WERI-Rb-1 (cell line): Measurements from ENCODE around the gene ZNF764.

ENCODE experiments used
- DNase-seq: peaks from one replicate; pipeline ENCODE4 v3.0.0-alpha.2; 2020
- H3K27ac ChIP-seq: fragments of 250-450 bp; sonication (Bioruptor Pico); 2 replicates; pipeline ENCODE4 v1.5.1; 2020; ENCODE audit warnings: mild to moderate bottlenecking, moderate library complexity
- H3K27me3 ChIP-seq: fragments of 250-450 bp; sonication (Bioruptor Pico); 2 replicates; pipeline ENCODE4 v1.5.1; 2021; ENCODE audit warnings: mild to moderate bottlenecking, low read depth, moderate library complexity; ENCODE audit not compliant: insufficient read depth, severe bottlenecking
- H3K36me3 ChIP-seq: fragments of 250-450 bp; sonication (Bioruptor Pico); 2 replicates; pipeline ENCODE4 v1.5.1; 2020; ENCODE audit warnings: mild to moderate bottlenecking, moderate library complexity
- H3K4me3 ChIP-seq: 2 replicates; pipeline ENCODE4 v1.5.1; 2011; ENCODE audit warnings: low read depth, mild to moderate bottlenecking, control low read depth, low read length
- H3K9me3 ChIP-seq: fragments of 250-450 bp; sonication (Bioruptor Pico); 2 replicates; pipeline ENCODE4 v1.5.1; 2021; ENCODE audit warnings: mild to moderate bottlenecking, moderate library complexity; ENCODE audit not compliant: severe bottlenecking
- CTCF ChIP-seq: IDR thresholded peaks from 2 replicates; pipeline ENCODE4 v1.5.1; 2011; ENCODE audit warnings: low read depth, mild to moderate bottlenecking, control low read depth, inconsistent platforms, low read length

The ZNF764 gene

GRCh38 chr16:30588651-30589050 lies 30.5 kb upstream of the ZNF764 start:
- DNase-seq, result no peak
- no peak overlapping the region for H3K27ac ChIP-seq
- H3K9me3 ChIP-seq, result no peaks in the 10 kb centered on the region
- no peak overlapping the region for H3K4me3 ChIP-seq
- no peak for TF ChIP-seq CTCF
- no peaks in the 10 kb centered on the region for H3K27me3 ChIP-seq
- peaks cover 20% of the 10 kb centered on the region for H3K36me3 ChIP-seq

- Histone ChIP-seq H3K27me3 (no peaks in the 10 kb centered on the region), H3K9me3 (no peaks in the 10 kb centered on the region), H3K4me3 (peak within 1 kb of the TSS; percentile 63), H3K27ac (peak within 1 kb of the TSS; percentile 96), H3K36me3 (peaks cover 51% of the 10 kb centered on the region)
- TF ChIP-seq CTCF, result no peak
- DNase-seq, result peak; percentile 98
Measured at GRCh38 chr16:30585400-30586191, 27.4 kb upstream of the ZNF764 start, which contains the start of gene ZNF785. ZNF785 (minus strand) TSS chr16:30585697; CDS start chr16:30585611, 86 bp downstream.

- peak; percentile 43 for DNase-seq
- Histone ChIP-seq H3K4me3 (peak overlapping the region; percentile 63), H3K9me3 (no peaks in the 10 kb centered on the region), H3K36me3 (peaks cover 53% of the 10 kb centered on the region), H3K27me3 (no peaks in the 10 kb centered on the region), H3K27ac (peak overlapping the region; percentile 96)
- no peak for TF ChIP-seq CTCF
Measured at GRCh38 chr16:30585022-30585399, 26.8 kb upstream of the ZNF764 start.

GRCh38 chr16:30582611-30583340 lies 24.6 kb upstream of the ZNF764 start:
- Histone ChIP-seq H3K27me3 (no peaks in the 10 kb centered on the region), H3K36me3 (peaks cover 69% of the 10 kb centered on the region), H3K27ac (no peak overlapping the region), H3K9me3 (no peaks in the 10 kb centered on the region), H3K4me3 (no peak overlapping the region)
- TF ChIP-seq CTCF, result no peak
- no peak for DNase-seq

- H3K27me3 ChIP-seq, result no peaks in the 10 kb centered on the region
- no peak overlapping the region for H3K4me3 ChIP-seq
- no peak overlapping the region for H3K27ac ChIP-seq
- TF ChIP-seq CTCF, result no peak
- H3K9me3 ChIP-seq, result no peaks in the 10 kb centered on the region
- DNase-seq, result no peak
- H3K36me3 ChIP-seq, result peaks cover 71% of the 10 kb centered on the region
Measured at GRCh38 chr16:30581457-30581856, 23.3 kb upstream of the ZNF764 start.
